ENCODE data around the gene SUN5.

SUN5 gene

DNA sequence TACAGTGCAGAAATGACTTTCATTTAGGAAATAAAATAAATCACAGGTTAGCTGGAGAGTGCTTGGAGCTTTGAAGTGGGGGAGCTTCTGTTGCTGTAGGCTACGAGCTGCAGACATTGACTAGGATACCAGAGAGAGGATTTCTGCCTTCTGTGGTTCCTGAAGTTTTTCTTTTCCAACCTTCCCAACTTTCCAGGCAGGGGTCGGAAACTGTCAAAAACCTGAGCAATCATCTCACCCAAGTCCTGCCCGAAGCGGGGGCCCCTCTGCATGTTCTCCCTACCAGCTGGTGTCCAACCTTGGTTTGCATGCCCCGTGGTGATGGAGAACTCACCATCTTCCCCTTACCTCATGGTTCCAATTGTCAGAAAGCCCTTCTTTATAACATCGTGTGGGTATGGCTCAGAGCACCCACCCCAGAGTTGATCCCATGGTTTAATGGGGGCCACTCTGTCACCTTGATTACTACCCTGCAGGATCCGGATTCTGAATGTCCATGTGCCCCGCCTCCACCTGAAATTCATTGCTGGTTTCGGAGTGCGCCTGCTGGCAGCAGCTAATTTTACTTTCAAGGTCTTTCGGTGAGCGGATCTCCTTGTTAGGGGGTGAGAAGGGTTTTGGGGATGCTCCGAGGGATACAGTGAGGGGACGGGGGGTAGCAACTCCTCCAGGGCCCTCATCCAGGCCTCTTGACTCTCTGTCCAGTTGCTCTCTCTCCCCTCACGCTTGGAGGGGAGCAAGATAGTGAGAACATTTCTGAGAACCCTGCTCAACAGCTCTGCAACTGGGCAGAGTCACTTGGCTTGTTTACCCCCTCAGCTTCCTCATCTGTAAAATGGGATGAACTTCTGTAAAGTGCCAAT is 8.3 kb upstream of the SUN5 start:
- DNase-seq = no peak

DNA sequence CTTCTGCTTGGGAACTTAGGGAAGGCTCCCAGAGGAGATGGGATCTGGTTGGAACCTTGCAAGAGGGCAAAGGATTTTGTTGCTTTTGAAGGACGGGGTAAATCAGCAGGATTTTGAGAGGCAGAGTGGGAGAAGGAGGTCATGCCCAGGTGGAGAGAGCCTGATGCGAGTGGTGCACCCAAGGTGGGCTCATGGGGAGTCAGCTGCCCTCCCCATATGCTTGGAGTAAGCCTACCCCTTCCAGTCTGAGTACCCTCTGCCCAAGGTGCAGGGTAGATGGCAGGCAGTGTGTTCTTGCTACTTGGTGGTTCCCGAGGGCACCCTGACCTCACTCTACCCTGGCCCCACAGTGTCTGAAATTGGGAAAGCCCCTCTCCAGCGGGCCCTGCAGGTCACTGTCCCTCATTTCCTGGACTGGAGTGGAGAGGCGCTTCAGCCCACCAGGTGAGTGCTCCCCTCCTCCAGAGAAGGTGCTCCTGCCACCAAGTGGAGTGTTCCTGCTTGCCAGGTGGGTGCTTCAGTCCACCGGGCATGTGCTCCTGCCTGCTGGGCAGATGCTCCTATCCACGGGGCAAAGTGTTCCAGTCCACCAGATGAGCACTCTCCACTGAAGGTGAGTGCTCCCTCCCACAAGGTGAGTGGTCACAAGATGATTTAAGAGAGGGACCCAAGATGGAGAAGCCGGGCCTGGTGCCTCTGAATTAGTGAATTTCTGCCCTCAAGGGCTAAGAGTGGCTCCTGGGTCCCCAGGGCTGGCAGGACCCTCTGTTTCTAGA is 6.6 kb upstream of the SUN5 start:
- DNase-seq = no peak

DNA sequence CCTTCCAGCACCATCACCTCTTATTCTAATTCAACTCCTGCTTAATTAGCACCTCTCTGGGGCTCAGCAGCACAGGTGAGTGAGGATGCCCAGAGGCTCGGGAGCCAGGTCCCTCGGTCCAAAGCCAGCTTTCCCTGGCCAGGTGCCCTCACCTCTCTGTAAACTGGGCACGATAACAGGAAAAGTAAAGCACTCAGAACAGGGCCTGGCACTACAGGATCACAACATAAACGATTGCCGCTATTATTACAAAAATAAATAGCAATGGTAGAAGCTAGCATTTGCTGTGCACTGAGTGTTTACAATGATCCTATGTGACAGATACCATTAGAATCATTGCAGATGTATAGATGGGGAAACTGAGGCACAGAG is 5.9 kb upstream of the SUN5 start:
- DNase-seq = no peak

DNA sequence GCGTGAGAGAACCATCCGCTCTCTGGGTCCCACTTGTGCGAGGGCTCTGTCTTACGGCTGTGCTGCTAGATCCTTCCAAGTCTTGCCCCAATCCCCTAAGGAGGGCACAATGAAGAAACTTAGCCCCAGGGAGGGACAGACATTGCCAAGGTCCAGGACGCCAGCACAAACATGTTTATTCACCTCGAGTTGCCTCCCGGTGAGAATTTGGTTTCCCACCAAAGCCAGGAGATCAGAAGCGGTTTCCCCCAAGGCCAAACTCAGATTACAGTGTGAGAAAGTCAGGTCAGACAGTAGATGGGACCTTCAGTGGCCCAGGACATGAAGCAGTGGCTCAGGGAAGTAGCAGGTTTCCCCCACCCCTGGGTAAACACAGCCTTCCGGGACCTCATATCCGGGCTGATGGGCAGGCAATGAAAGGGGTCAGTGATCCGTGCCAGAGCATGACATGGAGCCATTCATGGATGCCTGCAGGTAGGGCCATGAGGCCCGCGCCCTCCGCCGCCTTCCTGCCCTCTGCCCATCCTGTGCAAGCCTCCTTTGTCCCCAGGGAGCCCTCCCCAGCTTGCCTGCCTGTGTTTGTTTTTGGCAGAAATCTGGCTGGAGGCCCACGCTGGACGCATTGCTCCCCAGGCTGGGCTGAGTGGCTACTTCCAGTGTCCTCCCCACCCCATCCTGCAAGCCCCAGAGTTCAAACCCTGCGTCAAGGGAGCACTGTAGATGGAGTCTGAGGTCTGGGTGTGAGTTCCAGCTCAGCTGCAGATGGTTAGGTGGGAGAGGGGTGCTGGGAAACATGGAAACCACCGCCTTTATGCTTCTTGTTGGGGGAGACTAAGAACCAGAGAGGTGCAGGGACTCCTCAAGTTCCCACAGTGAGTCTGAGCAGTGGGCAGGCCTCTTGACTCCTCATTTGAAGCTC is 5.2 kb upstream of the SUN5 start:
- DNase-seq = no peak

DNA sequence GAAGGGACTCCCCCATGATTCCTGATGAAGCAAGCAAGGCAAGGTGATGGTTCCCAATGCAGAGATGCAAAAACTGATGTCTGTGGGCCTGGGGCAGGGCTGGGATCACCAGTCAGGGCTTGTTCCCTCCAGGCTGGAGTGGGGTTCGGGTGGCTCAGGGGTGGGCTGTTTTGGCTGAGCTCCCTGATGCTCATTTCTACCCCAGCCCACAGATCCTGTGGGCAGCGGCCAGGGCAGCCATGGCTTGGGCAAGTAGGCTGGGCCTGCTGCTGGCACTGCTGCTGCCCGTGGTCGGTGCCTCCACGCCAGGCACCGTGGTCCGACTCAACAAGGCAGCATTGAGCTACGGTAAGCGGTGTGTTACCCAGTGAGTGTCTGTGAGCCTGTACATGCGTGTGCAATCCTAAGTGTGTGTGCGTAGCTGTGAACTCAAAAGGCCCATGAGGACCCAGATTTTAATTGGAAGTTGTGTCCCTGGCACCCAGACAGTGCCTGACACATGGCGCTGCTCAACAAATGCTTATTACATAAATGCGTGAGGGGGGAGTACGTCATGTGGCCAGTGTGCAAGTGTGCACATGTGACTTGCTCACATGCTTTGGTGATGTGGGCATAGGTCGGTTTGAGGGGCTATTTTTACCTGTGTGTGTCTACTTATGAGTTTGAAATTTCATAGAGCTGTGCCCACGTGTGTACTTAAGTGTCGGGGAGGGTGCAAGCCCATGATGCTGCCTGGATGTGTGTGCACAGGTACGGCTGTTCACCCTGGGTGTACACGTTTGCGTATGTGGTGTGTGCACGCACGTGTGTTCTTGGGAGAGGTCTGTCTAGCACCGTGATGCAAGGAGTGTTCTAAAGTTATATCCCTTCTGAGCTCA is 4.3 kb upstream of the SUN5 start:
- no peak for DNase-seq

DNA sequence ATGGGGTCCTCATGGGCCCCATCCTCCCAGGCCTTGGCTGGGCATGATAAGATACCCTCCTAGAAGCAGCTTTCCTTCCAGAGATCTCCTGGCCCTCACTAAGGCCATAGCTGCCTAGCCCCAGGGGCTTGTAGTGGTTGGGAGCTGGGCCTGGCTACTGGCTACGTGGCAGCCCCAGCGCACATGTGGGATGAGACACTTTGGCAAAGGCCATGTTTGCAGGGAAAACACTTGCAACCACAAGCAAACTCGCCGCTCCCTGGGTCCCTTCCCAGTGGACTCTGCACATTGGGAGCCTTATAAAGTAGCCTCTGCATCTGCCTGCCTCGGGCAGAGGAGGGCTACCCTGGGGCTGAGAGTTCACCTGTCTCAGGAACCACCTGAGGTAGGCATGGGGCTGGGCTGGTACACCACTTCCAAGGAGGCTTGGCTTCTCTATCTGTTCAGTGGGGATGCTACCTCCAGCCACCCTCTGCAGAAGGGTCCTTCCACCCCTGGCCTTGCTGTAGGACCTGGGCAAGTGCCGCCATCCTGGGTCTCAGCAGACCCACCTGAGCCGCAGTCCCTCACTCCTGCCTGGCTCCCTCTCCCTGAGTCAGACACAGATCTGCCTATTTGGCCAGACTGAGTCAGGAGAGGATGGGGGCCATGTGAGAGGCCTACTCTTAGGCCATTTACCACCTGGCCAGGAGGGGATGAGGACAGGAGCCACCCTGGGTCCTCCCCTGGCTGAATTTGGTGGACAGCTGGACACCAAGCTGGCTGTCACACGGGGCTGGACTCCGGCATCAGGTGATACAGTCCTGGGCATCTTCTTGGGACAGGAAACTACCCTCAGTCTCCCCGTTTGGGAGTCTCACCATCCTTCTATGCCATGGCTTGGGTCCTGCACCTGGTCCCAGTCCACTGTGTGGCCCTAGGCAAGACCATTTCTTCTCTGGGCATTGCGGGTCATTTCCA is 3.4 kb upstream of the SUN5 start, which contains the start of gene BPIFB2:
BPIFB2 (plus strand) TSS at position 329 of the 960 bp plus-strand sequence. CDS start 871 bp downstream, outside the sequence.
- no peak for DNase-seq

DNA sequence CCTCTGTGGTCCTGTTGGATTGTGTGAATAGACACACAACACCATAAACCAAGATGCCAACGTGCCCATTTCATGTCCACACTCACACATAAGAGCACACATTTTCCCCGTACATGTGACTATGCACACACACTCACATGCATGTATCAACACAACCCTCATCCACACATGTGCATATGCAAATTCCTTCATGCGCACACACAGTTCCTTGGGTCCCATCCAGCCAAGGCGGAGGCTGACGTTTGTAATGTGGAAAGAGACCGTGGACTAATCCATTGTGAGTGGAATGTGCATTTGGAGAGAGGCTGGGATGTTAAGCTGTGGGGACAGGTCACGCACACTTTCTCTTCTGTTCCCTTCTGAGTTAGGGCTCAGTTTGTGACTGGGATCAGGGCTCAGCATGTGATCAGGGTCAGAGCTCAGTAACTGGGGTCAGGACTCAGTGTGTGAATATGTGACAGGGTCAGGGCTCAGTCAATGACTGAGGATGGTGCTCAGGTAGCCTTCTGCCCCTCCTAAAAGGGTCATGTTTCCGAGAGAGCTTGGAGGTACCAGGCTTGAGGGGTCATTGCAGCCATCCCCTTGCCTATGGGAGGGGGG is 2.6 kb upstream of the SUN5 start:
- no peak for DNase-seq

DNA sequence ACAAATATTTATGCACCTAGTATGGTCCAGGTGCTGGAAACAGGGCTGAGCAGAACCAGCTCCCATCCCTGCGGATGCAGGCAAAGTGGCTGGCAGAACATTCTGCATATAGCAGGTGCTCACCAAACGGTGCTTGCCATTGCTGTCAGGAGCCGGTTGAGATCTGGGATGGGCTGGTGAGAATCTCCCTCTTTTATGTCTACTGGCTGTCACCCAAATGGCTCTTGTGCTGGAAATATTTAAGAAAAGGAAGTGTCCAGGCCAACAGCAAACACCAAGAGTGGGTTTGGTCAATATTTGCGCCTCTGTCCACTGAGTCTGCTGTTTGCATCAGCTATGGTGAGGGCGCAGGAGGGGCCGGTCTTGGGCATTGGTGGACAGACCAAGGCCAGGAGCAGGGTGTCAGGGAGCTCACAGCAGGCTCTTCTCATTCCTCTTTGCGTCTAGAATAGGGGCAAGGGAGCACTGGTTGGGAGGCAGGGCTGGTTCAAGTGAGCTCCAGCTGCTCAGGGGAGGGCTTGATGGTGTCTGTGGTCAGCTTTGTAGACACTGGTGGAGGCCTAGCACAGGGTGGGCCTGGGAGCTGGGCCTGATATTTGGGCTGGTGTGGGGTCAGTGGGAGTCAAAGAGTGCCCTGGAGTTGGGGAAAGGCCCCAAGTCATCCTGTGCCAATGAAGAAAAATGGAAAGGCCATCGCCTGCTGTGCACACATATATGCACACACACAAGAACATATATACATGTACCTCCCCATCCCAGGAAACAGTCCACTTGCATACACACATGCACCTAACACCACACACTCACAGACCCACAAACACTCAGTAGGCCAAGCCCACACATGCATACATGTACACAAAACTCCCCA is 1.9 kb upstream of the SUN5 start:
- DNase-seq = no peak

DNA sequence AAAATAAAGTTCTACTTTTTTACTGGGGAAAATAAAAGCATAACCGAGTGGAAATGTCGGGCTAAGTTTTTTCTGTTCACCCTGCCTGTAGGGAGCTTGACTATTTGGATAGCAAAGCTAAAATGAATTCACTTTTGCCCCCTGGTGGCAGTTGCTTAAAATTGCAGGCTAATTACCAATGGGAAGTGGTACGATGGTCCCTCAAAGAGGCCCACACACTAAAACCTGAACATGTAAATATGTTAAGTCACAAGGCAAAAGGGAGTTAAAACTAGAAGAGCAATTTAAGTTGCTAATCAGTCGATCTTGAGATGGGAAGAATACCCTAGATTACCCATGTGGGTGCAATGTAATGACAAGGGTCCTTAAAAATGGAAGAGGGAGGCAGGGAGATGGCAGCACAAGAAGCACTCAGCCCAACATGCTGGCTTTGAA is 916 bp upstream of the SUN5 start:
- no peak for DNase-seq

DNA sequence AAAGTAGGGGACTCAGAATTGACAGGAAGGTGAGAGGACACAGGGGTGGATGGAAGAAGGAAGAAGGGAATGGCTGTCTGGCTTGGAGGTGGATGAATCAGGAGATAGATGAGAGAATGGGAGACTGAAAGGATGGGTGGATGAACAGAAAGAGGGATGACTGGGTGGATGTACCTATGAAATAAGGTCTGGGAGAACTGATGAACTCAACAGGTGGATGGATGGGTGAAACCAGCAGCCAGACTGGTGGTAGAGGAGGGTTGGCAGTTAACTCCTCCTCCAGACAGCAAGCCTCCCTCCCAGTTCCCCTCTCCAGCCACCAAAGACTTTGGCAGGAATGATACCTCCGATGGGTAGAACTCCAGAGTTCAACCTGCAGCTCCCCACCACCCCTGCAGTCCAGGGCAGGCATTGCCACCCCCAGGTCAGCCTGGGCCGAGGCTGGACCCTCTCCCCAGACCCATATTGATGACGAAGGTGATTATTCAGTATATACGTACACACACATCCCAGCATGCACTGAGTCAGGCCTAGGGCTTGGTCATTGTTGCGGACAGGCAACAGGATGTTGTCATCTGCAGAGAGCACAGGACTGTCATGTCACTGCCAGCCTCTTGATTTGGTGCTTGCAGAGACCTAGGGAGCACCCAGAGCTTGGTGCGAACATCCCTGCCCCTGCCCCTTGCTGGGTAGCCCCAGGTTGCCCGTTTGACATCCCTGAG is 2.0 kb downstream of the SUN5 start:
- no peak for DNase-seq

DNA sequence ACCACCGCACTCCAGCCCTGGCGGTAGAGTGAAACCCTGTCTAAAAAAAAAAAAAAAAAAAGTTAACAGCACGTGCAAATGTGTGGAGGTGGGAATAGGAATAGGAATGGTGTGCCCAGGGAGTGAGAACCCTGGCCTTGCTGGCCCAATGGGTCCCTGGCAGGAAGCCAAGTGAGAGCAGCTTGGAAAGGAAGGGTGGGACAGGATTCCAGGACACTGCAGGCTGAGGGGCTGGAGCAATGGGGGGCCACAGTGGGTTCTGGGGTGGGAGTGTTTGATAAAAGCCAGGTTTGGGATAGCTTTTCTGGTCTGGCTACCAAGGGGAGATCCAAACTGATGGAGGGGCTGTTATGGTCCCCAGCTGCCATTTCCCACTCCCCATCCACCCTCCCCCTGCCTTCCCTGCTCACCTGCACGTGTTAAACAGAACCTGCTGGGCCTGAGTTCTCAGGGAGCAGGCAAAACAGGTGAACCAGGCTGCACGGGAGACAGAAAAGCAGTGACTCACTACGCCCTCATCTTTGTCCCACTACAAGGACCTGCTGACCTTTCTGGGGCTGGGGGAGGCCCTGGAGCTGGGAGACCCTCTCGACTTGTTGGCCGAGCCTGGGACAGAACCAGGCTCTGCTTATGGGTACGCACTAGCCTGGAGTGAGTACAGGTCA is 3.3 kb downstream of the SUN5 start:
- DNase-seq = no peak

DNA sequence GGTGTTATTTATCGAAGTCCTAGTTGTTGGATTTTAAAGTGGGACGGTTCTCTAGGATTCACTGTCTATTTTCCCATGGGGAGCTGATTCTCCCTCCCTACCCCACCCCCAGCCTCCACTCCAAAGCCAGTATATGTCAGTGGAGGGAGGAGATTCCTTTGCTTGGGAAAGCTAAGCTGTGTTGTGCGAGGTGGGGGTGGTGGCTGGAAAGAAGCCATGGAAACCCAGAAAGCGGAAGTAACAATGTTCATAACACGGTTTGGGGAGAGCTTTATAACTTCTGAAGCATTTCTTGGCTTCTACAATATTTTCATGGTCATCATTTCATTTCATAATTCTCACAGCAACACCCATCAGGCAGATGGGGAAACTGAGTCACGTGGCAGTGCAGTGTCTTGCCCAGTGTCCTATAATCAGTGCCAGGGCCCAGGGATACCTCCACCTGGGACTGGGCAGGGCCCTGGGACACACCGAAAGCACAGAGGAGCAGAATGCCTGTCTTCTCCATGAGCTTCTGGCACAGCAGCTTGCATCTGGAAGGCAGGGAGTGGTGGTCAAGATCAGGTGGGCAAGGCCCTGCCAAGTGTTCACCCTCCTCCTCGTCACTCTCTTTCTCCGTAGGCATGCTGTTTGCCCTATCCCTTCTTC is 4.5 kb downstream of the SUN5 start:
- no peak for DNase-seq

DNA sequence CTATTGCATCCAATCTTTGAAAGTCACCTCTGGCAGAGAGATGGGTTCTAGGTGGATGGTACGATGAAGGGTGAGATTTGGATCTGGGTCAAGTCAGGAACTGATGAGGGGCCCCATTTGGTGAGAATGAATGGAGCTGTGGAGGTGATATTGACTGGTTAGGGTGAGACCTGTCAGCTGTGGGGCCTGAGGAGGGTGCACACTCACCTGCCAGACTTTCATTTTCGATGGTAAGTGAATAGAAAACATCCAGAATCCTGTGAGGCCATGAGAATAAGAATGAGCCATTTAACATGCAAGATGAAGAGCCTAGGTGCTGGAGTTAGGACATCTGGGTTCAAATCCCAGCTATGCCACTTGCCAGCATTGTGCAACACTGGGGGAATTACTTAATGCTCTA is 6.8 kb downstream of the SUN5 start:
- no peak for DNase-seq

DNA sequence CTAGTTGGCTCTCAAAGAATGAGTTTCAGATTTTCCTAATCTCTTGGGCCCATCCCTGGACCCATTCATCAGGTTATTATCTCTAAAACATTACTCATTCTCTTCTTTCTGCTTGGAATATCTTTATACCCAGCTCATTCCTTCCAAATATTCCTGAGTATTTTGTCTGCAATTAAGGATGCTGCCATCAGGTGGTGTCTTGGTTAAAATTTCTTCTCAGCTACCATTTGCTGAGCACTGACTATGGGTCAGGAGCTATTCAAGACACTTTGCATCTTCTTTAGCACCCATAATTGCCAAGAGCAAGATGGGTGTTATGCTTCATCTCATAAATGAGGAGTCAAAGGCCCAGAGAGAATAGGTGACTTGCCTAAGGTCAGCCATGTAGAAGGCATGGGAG is 8.4 kb downstream of the SUN5 start:
- no peak for DNase-seq

DNA sequence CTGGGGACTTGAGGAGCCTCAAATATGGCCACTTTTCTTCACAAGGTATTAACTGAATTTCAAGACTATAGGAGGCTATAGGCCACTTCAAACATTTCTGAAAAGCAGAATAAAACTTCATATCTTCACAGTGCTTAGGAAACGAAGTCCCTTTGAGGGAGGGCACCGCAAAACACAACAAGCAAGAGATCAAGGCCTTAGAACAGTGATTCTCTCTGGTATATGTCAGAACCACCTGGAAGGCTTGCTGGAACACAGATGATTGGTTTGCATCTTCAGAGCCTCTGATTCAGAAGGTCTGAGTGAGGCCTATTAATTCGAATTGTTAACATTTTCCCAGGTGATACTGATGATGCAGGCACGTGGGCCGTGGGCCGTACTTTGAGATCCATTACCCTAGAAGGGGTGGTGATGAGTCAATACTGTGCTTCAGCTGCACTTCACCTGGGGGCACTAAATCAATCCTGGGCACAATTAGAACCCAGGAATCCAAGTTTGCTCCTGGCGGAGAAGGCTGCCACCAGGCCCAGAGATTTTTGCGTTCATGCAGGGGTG is 10.7 kb downstream of the SUN5 start:
- DNase-seq = no peak

DNA sequence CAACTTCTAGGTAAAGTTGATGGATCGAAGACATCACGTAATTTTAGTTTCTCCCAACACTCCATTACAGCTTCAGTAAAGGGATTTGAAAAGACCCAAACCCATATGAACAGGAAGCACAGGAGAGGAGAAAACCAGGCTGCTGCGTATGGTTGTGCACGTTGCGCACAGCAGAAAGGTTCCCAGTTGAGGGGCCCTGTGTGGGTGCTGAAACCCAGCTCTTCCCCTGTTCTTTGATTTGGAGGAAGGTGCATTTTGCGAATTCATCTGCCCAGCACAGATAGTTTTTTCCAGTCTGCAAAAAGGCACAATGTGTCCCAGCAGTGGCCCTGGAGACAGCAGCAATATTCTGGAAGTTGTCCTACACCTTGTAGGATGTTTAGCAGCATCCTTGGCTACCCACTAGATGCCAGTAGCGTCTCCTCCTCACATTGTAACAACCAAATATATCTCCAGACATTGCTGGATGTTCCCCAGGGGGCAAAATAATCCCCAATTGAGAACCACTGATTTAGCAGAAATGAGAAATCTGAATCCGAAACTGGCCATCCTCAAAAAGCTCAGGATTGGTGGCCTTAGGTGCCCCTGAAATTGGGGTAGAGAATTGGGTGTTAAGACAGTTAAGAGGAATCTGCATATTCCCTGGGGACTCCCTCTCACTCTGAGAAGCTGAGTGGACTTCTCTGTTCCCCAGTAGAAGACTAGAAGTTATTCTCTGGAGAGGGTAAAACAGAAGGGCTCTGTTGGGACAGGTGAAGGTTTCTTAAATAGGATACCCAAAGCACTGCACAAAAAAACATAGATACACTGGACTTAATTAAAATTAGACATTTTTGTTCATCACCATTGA is 12.2 kb downstream of the SUN5 start:
- no peak for DNase-seq
